Fibroblast of lung (primary cell): ENCODE results near the gene DCPS. TPM values are rescaled to one million over a fixed set of nuclear protein-coding genes. Genes with fewer than 3 reads are reported as not detected.

ENCODE experiments used
- DNase-seq, 2 donors: peaks; one replicate each; pipeline versions ENCODE4 v3.0.0 to v3.0.0-alpha.2; 2010; ENCODE audit warnings: low read depth in 2 of 2
- H2AFZ ChIP-seq: 2 replicates; pipeline ENCODE4 v1.5.1; 2012; ENCODE audit warnings: low read length, control low read depth, inconsistent platforms
- H3K27ac ChIP-seq: 2 replicates; pipeline ENCODE4 v1.5.1; 2011; ENCODE audit warnings: low read length, control low read depth; ENCODE audit not compliant: insufficient read depth
- H3K27me3 ChIP-seq: 2 replicates; pipeline ENCODE4 v1.5.1; 2011; ENCODE audit warnings: mild to moderate bottlenecking, low read length; ENCODE audit not compliant: control insufficient read depth, insufficient read depth
- H3K36me3 ChIP-seq: 2 replicates; pipeline ENCODE4 v1.5.1; 2011; ENCODE audit warnings: low read length; ENCODE audit not compliant: control insufficient read depth, insufficient read depth
- H3K4me1 ChIP-seq: 2 replicates; pipeline ENCODE4 v1.5.1; 2011; ENCODE audit warnings: low read length; ENCODE audit not compliant: control insufficient read depth, insufficient read depth; ENCODE audit errors: extremely low read depth
- H3K4me2 ChIP-seq: 2 replicates; pipeline ENCODE4 v1.5.1; 2011; ENCODE audit warnings: low read length, control low read depth; ENCODE audit not compliant: insufficient read depth; ENCODE audit errors: extremely low read depth
- H3K4me3 ChIP-seq, 4 experiments: fragments of 200-600 bp in 1 of 4; sonication (generic) in 1 of 4; replicated peaks in 1 of 4; 2 replicates each; pipeline ENCODE4 v1.5.1; 2011 to 2016; ENCODE audit warnings: low read length in 4 of 4, low read depth in 3 of 4, mild to moderate bottlenecking in 3 of 4, control low read depth in 2 of 4, inconsistent platforms in 1 of 4, mixed read lengths in 1 of 4; ENCODE audit not compliant: insufficient read depth in 1 of 4; ENCODE audit errors: control extremely low read depth in 1 of 4
- H3K79me2 ChIP-seq: 2 replicates; pipeline ENCODE4 v1.5.1; 2012; ENCODE audit warnings: mild to moderate bottlenecking, low read length, inconsistent platforms; ENCODE audit not compliant: control insufficient read depth, insufficient read depth
- H3K9ac ChIP-seq: 2 replicates; pipeline ENCODE4 v1.5.1; 2011; ENCODE audit warnings: mild to moderate bottlenecking, low read length, control low read depth; ENCODE audit not compliant: insufficient read depth
- H3K9me3 ChIP-seq: 2 replicates; pipeline ENCODE4 v1.5.1; 2012; ENCODE audit warnings: low read depth, low read length; ENCODE audit not compliant: control insufficient read depth, insufficient read depth
- H4K20me1 ChIP-seq: 2 replicates; pipeline ENCODE4 v1.5.1; 2011; ENCODE audit warnings: low read length; ENCODE audit not compliant: control insufficient read depth, insufficient read depth; ENCODE audit errors: extremely low read depth
- EZH2 ChIP-seq: IDR thresholded peaks from 2 replicates; pipeline ENCODE4 v1.5.1; 2012; ENCODE audit warnings: low read length, control low read depth, mild to moderate bottlenecking; ENCODE audit errors: missing control alignments
- polyA plus RNA-seq, 2 donors: library from polyadenylated mRNA; depleted of rRNA in 1 of 2; stranded (reverse) in 1 of 2; unstranded in 1 of 2; fragments of >200 nt; gene quantifications; 2 replicates each; pipeline ENCODE4 v1.2.1, GENCODE V29; 2011 to 2012; ENCODE audit warnings: missing spikeins in 1 of 2
- total RNA-seq: library from RNA; depleted of rRNA; stranded (reverse); fragments of >200 nt; gene quantifications from 2 replicates; pipeline ENCODE4 v1.2.1, GENCODE V29; 2014
- TF ChIP-seq, protein P1 (sequence below), 2 donors: IDR thresholded peaks in 1 of 2; conservative IDR thresholded peaks in 1 of 2; 1 replicate in 1 of 2; 2 replicates in 1 of 2; pipeline ENCODE4 v1.5.1; 2011 to 2012; ENCODE audit warnings: low read length in 2 of 2, control low read depth in 1 of 2, inconsistent platforms in 1 of 2, low read depth in 1 of 2, mild to moderate bottlenecking in 1 of 2

The DCPS gene
- total and polyA plus RNA-seq, 2 donors (not counting 1 experiment from before 2014, with no cell fraction given) = 13.0 to 22.7 TPM

DNA sequence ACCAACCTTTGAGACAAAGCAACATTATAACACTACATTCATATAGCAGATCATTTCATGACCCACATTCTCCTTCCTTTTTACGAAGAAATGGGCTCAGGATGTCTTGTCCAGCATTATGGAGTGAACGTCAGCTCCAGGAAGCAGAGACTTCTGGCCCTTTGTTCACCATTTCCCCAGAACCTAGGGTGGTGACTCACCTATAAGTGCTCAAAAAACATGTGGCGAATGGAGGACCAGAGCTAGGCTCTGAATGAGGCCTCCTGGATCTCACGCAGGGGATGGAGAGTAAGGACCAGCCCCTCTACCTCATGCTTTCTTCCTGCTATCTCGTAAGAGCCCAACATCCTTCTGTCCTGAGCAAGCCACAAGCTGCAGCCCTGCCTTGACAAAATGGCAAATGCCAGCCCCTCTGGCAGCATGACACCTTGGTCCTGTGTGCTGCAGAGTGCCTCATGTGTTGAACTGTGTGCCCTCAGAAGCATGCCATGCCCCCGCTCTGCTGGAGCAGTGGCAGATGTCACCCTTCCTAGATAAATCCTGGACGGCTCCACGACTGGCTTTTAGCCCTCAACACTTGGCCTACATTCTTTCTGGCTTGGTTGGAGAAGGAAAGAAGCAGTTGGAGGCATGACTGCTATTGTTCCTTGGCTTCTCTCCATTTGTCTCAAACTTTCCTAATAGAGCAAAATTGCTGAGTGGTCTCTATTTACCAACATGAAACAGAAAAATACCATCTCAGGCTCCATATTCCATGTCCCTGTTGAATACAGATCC is 45.1 kb downstream of the DCPS start:
- Histone ChIP-seq H3K9me3 (no peaks in the 10 kb centered on the region), H3K4me2 (peak overlapping the region; percentile 52), H3K79me2 (peaks cover 13% of the 10 kb centered on the region), H3K4me1 (peaks cover 26% of the 10 kb centered on the region), H3K36me3 (peaks cover 3% of the 10 kb centered on the region), H2AFZ (no peak overlapping the region), H4K20me1 (no peaks in the 10 kb centered on the region), H3K4me3 (no peak overlapping the region), H3K9ac (no peak overlapping the region), H3K27me3 (no peaks in the 10 kb centered on the region), H3K27ac (peak overlapping the region; percentile 60)
- DNase-seq = peak; percentile 43 to 56
- TF ChIP-seq EZH2 = no peak
- TF ChIP-seq, protein P1, sequence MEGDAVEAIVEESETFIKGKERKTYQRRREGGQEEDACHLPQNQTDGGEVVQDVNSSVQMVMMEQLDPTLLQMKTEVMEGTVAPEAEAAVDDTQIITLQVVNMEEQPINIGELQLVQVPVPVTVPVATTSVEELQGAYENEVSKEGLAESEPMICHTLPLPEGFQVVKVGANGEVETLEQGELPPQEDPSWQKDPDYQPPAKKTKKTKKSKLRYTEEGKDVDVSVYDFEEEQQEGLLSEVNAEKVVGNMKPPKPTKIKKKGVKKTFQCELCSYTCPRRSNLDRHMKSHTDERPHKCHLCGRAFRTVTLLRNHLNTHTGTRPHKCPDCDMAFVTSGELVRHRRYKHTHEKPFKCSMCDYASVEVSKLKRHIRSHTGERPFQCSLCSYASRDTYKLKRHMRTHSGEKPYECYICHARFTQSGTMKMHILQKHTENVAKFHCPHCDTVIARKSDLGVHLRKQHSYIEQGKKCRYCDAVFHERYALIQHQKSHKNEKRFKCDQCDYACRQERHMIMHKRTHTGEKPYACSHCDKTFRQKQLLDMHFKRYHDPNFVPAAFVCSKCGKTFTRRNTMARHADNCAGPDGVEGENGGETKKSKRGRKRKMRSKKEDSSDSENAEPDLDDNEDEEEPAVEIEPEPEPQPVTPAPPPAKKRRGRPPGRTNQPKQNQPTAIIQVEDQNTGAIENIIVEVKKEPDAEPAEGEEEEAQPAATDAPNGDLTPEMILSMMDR (conservative IDR thresholded peaks at IDR 0.05 in 1 of 2, IDR thresholded peaks at IDR 0.05 in 1 of 2; ENCODE audit: low read depth in 1 of 2, low read length in 2 of 2) = no peak

DNA sequence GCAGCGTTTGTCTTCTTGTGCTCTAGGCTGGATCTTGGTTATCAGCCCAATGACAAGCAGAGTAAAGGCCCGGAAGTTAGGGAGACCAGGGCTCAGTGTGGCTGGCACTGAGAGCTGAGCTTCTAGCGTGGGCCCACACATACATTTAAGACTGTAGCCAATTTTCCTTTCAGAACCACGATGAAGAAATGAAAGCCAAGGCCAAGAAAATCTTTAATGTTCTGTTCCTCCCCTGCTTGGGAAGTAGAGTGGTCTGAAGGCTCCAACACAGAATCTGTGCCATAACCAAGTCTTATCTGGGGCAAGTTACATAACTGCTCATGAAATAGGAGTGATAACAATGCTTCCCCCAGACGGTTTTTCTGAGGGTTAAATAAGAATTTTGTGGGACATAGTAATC is 47.0 kb downstream of the DCPS start:
- Histone ChIP-seq H3K27me3 (no peaks in the 10 kb centered on the region), H3K27ac (peak overlapping the region; percentile 37), H3K9ac (no peak overlapping the region), H4K20me1 (no peaks in the 10 kb centered on the region), H3K4me2 (peak overlapping the region; percentile 70), H3K79me2 (peaks cover 21% of the 10 kb centered on the region), H3K4me3 (no peak overlapping the region), H2AFZ (no peak overlapping the region), H3K36me3 (peaks cover 3% of the 10 kb centered on the region), H3K4me1 (peaks cover 30% of the 10 kb centered on the region), H3K9me3 (no peaks in the 10 kb centered on the region)
- TF ChIP-seq, protein P1 (conservative IDR thresholded peaks at IDR 0.05 in 1 of 2, IDR thresholded peaks at IDR 0.05 in 1 of 2; ENCODE audit: low read depth in 1 of 2, low read length in 2 of 2) = no peak
- TF ChIP-seq EZH2 = no peak
- no peak for DNase-seq

DNA sequence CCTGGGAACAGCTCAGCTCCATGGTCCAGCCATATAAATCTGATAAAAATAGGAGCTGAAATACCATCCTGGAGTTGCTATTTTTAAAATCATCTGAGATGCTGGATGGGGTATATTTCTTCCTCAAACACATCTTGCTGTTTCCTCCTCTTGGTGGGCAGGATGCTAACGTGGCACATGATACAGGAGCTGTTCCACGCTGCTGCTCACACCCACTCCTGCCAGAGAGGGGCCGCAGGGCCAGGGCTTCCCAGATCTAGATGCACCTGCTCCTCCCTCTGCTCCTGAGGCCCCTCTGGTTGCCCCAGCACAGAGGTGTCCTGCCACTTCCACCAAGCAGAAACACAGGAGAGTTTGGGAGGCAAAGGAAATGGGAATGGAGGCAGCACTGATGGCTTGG is 48.3 kb downstream of the DCPS start:
- H3K79me2 ChIP-seq = peaks cover 31% of the 10 kb centered on the region
- peaks cover 3% of the 10 kb centered on the region for H3K36me3 ChIP-seq
- no peaks in the 10 kb centered on the region for H4K20me1 ChIP-seq
- no peaks in the 10 kb centered on the region for H3K27me3 ChIP-seq
- no peak for TF ChIP-seq EZH2
- TF ChIP-seq, protein P1 (conservative IDR thresholded peaks at IDR 0.05 in 1 of 2, IDR thresholded peaks at IDR 0.05 in 1 of 2; ENCODE audit: low read depth in 1 of 2, low read length in 2 of 2) = no peak
- DNase-seq = no peak
- H3K9ac ChIP-seq = no peak overlapping the region
- peak overlapping the region; percentile 32 for H3K27ac ChIP-seq
- no peaks in the 10 kb centered on the region for H3K9me3 ChIP-seq
- H3K4me2 ChIP-seq = peak overlapping the region; percentile 13
- H3K4me1 ChIP-seq = peaks cover 26% of the 10 kb centered on the region
- H2AFZ ChIP-seq = no peak overlapping the region
- no peak overlapping the region for H3K4me3 ChIP-seq
